SW480 (cell line): ENCODE measurements around the gene NME2.

Source experiments
- DNase-seq: peaks from one replicate; pipeline ENCODE4 v3.0.0-alpha.2; 2016; ENCODE audit warnings: low spot score

The NME2 gene

GRCh38 chr17:51203838-51204237 is 37.6 kb downstream of the NME2 start:
- DNase-seq = no peak

GRCh38 chr17:51214920-51215319 is 48.7 kb downstream of the NME2 start:
- no peak for DNase-seq

GRCh38 chr17:51217946-51218345 is 51.7 kb downstream of the NME2 start:
- no peak for DNase-seq

DNA sequence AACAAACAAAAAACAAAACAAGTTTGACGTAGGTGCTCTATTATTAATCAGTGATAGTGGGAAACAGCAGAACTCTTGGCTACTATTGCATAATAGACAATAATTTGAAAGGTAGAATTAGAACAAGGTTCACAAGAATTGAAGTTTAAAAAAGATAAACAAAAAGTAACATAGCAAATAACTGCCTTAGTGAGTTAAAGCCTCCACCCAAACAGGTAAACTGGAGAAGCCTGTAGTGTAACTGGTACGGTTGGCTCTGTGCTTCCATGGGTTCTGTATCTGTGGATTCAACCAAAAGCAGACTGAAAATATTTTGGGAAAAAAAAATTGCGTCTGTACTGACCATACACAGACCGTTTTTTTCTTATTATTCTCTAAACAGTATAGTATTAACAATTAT is 55.1 kb downstream of the NME2 start:
- no peak for DNase-seq
